ENCODE results near the gene HEXA. TPM values are rescaled to one million over a fixed set of nuclear protein-coding genes. Genes with fewer than 3 reads are reported as not detected.

Gene HEXA
- total RNA-seq, 1 donor from 2014 or later = 63.2 TPM

DNA sequence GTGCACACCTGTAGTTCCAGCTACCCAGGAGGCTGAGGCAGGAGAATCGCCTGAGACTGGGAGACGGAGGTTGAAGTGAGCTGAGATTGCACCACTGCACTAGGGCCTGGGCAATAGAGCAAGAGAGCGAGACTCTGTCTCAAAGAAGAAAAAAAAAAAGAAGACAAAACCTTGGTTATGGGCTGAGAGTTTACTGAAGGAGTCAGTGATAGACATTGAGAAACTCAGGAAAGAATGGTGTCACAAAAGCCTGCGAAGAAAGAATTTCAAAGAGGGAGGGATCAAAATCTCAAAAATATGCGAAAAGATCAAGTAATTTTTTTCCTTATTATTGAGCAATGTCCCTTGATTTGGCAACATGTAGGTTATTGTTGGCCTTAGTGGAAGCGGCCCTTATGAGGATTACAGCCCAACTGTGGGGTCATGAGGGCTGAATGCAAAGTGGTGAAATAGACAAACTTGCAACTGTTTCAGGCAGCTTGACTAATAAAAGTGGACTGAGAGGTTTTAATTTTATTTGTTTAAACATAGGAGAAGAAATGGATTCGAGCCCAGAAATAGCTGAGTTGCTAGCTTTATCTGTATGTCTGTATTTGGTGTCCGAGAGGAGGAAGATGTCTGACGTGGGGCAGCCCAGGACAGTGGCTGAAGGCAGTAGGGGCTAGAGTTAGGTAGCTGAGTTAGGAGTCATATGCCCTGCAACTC lies 37.0 kb downstream of the HEXA start:
- Mint-ChIP-seq H3K27me3 (ENCODE audit: low read depth) (no peaks in the 10 kb centered on the region), H3K4me3 (no peak overlapping the region), H3K9me3 (no peaks in the 10 kb centered on the region), H3K36me3 (ENCODE audit: low read depth) (no peaks in the 10 kb centered on the region), H3K27ac (ENCODE audit: unreplicated experiment) (no peak overlapping the region), H3K4me1 (no peaks in the 10 kb centered on the region)
- TF ChIP-seq, protein P1, sequence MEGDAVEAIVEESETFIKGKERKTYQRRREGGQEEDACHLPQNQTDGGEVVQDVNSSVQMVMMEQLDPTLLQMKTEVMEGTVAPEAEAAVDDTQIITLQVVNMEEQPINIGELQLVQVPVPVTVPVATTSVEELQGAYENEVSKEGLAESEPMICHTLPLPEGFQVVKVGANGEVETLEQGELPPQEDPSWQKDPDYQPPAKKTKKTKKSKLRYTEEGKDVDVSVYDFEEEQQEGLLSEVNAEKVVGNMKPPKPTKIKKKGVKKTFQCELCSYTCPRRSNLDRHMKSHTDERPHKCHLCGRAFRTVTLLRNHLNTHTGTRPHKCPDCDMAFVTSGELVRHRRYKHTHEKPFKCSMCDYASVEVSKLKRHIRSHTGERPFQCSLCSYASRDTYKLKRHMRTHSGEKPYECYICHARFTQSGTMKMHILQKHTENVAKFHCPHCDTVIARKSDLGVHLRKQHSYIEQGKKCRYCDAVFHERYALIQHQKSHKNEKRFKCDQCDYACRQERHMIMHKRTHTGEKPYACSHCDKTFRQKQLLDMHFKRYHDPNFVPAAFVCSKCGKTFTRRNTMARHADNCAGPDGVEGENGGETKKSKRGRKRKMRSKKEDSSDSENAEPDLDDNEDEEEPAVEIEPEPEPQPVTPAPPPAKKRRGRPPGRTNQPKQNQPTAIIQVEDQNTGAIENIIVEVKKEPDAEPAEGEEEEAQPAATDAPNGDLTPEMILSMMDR (conservative IDR thresholded peaks at IDR 0.05) = no peak
- no peak for DNase-seq (ENCODE audit: low read depth, low spot score)

DNA sequence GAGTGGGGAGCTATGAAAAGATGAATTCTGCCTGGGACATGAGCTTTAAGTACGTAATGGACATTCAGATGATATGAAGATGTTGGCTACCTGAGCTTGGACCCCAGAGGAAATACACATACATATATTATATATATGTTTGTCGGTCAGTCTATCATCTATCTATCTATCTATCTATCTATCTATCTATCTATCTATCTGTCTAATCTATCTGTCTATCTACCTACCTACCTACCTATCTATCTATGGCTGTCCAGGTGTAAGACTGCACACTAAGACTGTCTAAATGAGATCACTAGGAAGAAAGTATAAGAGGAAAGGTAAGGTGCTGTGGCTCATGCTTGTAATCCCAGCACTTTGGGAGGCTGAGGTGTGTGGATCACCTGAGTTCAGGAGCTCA lies 37.7 kb downstream of the HEXA start:
- Mint-ChIP-seq H3K4me1 (no peaks in the 10 kb centered on the region), H3K4me3 (no peak overlapping the region), H3K27ac (ENCODE audit: unreplicated experiment) (no peak overlapping the region), H3K9me3 (no peaks in the 10 kb centered on the region), H3K36me3 (ENCODE audit: low read depth) (no peaks in the 10 kb centered on the region), H3K27me3 (ENCODE audit: low read depth) (no peaks in the 10 kb centered on the region)
- no peak for DNase-seq (ENCODE audit: low read depth, low spot score)
- TF ChIP-seq, protein P1 (conservative IDR thresholded peaks at IDR 0.05) = no peak

DNA sequence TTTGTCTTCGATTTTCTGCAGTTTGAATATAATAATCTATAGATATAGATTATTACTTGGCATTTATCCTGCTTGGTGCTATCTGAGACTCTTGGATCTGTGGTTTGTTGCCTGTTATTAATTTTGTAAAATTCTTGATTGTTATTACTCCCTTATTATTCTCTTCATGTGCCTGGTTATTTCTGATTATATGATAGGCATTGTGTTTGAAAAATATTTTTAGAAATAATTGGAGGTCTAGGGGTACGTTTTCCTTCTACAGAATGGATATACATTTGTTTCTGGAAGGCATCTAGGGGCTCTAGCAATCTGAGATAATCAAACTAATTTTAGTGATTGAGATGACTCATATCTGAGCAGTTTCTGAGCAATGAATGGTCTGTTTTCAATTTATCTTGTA lies 41.0 kb downstream of the HEXA start:
- Mint-ChIP-seq H3K4me1 (no peaks in the 10 kb centered on the region), H3K4me3 (no peak overlapping the region), H3K9me3 (no peaks in the 10 kb centered on the region), H3K36me3 (ENCODE audit: low read depth) (no peaks in the 10 kb centered on the region), H3K27me3 (ENCODE audit: low read depth) (no peaks in the 10 kb centered on the region), H3K27ac (ENCODE audit: unreplicated experiment) (no peak overlapping the region)
- no peak for DNase-seq (ENCODE audit: low read depth, low spot score)
- TF ChIP-seq, protein P1 (conservative IDR thresholded peaks at IDR 0.05) = no peak

DNA sequence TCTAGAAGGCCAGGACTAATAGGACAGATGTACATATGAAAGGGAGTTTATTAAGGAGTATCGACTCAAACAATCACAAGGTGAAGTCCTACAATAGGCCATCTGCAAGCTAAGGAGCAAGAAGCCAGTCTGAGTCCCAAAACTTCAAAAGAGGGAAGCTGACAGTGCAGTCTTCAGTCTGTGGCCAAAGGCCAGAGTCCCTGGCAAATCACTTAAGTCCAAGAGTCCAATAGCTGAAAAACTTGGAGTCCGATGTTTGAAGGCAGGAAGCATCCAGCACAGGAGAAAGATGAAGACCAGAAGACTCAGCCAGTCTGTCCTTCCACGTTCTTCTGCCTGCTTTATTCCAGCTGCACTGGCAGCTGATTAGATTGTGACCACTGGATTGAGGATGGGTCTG lies 44.8 kb downstream of the HEXA start:
- Mint-ChIP-seq H3K4me3 (no peak overlapping the region), H3K4me1 (no peaks in the 10 kb centered on the region), H3K9me3 (no peaks in the 10 kb centered on the region), H3K36me3 (ENCODE audit: low read depth) (peaks cover 10% of the 10 kb centered on the region), H3K27ac (ENCODE audit: unreplicated experiment) (no peak overlapping the region), H3K27me3 (ENCODE audit: low read depth) (no peaks in the 10 kb centered on the region)
- DNase-seq (ENCODE audit: low read depth, low spot score) = no peak
- TF ChIP-seq, protein P1 (conservative IDR thresholded peaks at IDR 0.05) = no peak

DNA sequence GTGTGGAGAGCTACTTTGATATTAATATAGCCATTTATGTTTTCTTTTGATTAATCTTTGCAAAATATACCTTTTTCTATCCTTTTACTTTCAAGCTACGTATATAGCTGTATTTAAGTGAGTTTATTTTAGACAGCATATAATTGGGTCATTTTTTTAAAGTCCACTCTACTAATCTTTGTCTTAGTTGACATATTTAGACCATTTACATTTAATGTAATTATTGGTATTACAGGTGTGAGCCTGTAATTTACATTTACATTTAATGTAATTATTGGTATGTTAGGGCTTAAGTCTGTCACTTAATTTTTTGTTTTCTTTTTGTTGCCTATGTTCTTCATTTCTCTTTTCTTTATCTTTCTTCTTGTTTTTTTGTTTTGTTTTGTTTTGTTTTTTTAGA lies 52.1 kb downstream of the HEXA start:
- peaks cover 17% of the 10 kb centered on the region for H3K4me1 Mint-ChIP-seq
- H3K36me3 Mint-ChIP-seq (ENCODE audit: low read depth) = peaks cover 15% of the 10 kb centered on the region
- H3K27ac Mint-ChIP-seq (ENCODE audit: unreplicated experiment) = no peak overlapping the region
- TF ChIP-seq, protein P1 (conservative IDR thresholded peaks at IDR 0.05) = no peak
- DNase-seq (ENCODE audit: low read depth, low spot score) = no peak
- peaks cover 5% of the 10 kb centered on the region for H3K9me3 Mint-ChIP-seq
- peak overlapping the region; percentile 16 for H3K4me3 Mint-ChIP-seq
- peaks cover 12% of the 10 kb centered on the region for H3K27me3 Mint-ChIP-seq (ENCODE audit: low read depth)

Data from neural crest cell (in vitro differentiated cells).